Activated CD4-positive, alpha-beta T cell treated with anti-CD3 and anti-CD28 coated beads for 24 hours (primary cell): Measurements from ENCODE around the gene GIPR.
"Not testable (repeated sequence)": the region's sequence is repeated elsewhere in the genome, so short reads cannot be mapped to it uniquely, and the experiment has no call there.

ENCODE experiments used
- DNase-seq, 2 donors: peaks; one replicate each; pipeline ENCODE4 v3.0.0-alpha.2; 2020; ENCODE audit warnings: low read depth in 2 of 2

Gene GIPR, protein sequence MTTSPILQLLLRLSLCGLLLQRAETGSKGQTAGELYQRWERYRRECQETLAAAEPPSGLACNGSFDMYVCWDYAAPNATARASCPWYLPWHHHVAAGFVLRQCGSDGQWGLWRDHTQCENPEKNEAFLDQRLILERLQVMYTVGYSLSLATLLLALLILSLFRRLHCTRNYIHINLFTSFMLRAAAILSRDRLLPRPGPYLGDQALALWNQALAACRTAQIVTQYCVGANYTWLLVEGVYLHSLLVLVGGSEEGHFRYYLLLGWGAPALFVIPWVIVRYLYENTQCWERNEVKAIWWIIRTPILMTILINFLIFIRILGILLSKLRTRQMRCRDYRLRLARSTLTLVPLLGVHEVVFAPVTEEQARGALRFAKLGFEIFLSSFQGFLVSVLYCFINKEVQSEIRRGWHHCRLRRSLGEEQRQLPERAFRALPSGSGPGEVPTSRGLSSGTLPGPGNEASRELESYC

DNA sequence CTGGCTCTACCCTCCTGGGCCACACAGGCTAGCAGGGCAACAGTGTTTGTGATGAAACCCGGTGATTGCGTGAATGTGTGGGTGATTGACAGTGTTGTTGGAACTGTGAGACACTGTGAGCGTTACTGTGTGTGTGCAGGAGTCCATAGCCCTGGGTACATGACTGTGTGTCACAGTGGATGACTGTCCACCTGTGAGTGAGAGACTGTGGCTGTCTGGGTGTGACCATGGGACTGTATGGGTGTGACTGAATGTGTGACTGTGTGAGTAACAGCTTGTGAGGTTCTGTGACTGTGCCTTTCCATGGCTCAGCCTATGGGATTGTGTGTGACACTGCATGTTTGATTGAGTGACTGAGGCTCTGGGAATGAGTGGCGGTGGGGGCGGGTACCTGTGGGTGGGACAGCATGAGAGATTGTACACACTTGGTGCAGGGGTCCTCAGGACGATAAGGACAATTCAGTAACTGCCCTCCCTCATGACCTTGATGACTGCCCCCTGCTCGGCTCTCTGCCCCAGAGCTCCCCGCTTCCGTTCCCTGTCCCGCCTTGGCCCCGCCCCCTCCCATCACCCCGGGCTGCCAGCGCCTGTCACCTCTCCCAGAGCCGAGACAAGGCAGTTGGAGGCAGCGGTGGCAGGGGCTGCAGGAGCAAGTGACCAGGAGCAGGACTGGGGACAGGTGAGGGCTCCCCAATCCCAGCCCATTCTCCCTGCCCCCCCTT, at the start of gene GIPR:
TSS of gene GIPR (plus strand) at position 602 of the 722 bp plus-strand sequence. CDS start 1,300 bp downstream, outside the sequence.
- DNase-seq, result peak; percentile 43 to 67

DNA sequence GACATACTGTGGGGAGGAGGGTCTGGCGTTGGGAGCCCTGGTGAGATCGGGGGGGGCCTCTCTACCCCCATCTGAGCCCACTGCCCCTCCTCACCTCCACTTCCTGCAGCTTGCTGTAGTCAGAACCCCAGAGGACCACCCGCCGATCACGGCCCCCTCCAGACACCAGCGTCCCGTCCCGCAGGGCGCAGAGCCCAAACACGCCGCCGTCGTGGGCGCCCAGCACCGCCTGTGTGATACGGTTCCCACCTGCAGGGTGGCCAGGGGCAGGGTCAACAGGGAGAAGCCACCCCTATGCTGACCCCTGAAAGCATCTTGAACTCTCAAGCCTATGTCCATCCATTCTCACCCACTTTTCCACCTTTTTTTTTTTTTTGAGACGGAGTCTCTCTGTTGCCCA, 46.6 kb upstream of the GIPR start:
- DNase-seq, result no peak

DNA sequence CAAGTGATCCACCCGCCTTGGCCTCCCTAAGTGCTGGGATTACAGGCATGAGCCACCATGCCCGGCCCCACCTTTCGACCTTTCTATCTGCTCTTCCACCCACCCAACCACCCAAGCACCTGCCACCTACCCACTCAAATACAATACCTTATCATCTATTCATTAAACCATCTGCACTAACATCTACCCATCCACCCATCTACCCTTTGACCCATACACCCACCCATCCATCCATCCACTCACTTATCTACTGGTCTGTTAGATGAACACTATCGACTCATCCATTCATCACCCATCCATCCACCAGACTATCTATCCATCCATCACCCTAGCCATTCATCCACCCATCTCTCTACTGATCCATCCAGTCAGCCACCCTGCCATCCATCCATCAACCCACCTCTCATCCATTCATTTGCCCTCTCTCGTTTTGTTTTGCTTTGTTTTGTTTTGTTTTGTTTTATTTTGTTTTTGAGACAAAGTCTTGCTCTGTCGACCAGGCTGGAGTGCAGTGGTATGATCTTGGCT, 46.0 kb upstream of the GIPR start:
- DNase-seq, result no peak

DNA sequence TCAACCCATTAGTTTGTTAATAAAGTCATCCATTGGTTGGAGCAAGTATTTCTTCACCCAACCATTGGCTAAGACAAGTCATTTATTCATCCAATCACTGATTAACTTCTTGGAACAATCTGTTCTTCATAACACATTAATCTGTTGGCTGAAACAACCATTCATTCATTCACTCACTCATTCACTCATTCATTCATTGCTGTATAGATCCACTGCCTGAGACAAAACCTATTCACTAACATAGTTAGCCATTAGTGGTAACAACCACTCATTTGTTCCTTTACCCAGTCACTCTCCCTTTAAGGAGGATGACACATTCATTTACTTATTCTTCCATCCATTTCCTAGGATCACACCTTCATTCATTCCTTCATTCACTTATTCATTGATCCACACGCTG, 44.0 kb upstream of the GIPR start:
- no peak for DNase-seq

DNA sequence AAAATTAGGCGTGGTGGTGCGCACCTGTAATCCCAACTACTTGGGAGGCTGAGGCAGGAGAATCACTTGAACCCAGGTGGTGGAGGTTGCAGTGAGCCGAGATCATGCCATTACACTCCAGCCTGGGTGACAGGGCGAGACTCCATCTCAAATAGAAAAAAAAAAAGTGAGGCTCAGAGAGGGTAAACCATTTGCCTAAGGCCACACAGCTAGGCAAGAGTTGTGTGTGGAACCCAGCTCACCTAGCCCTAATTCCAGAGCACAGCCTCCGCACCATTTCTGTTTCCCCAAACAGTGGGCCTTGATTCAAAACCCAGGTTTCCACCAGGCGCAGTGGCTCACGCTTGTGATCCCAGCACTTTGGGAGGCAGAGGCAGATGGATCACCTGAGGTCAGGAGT, 39.8 kb upstream of the GIPR start:
- DNase-seq, result not testable (repeated sequence)

DNA sequence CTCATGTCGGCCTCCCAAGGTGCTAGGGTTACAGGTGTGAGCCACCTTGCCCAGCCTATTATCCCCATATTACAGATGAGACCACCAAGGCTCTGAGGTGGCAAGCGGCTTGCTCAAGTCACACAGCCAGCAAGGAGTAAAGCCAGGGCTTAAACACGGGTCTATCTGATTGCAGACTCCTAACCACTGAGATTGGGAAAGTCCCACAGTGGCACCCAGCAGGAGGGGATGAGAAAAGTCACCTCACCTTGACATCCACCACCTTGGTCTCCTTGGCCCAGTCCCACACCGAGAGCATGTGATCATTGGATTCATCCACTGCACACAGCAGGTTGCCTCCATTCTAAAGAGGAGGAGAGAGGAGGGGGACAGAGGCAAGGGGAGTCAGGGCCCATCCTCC, 38.3 kb upstream of the GIPR start:
- no peak for DNase-seq

DNA sequence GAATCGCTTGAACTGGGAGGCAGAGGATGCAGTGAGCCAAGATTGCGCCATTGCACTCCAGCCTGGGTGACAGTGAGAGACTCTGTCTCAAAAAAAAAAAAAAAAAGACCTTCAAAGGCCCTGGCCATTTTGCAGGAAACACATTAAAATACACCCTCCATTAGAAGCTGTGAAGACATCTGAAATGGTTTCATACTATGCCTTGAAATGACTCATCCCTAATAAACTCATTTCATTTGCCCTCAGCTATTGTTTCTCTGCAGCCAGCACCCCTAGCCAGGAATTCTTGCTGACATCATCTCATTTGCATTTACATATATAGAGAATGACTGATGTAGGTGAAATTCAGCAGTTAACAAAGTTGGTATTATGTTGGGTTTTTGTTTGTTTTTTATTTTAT, 37.6 kb upstream of the GIPR start:
- DNase-seq, result no peak

DNA sequence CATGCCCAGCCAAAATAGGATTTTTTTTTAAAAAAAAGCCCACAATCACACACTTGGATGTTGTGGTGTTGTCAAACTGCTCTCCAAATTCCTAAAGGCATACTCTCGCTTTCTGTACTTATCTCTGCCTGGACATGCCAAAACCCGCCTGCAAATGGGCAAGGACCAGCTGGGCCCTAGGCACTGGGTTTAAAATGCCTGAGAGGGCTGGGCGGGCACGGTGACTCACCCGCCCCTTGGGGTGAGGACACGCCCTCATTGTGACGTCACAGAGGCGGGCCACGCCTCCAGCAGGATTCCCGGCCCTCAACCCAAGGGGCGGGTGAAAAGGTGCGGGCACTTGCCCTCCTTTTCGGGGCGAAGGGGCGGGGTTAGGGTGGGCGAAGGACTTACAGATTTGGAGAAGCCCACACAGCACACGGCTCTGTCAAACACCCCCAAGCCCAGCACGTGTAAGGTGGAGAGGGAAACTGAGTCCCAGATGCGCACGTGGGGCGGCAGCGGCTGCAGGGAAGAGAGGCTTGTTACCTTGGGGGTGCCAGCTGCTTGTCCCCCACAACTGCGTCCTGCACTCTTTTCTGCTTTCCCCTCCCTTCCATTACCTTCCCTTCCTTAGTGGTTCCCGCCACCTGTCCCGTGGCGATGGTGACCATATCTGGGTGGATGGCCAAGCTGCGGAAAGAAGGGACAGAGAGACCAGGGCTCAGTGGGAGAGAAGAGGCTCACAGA, 35.4 kb upstream of the GIPR start:
- DNase-seq, result peak; percentile 44 to 57

DNA sequence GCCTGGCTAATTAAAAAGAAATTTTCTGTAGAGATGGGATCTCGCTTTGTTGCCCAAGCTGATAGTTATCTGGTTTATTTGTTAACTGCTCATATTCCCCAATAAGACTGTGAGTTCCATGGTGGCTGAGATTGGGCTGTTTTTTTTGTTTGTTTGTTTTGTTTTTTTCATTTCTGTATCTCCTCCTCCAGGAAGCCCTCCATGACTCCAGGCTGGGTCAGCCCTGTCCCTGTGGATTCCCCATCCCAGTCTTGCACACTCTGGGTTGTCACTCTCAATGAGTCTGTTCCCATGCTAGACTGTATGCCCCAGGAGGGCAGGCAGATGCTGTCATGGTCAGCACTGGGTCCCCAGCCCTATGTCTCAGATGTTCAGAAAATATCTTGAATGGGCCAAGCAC, 31.7 kb upstream of the GIPR start:
- no peak for DNase-seq

DNA sequence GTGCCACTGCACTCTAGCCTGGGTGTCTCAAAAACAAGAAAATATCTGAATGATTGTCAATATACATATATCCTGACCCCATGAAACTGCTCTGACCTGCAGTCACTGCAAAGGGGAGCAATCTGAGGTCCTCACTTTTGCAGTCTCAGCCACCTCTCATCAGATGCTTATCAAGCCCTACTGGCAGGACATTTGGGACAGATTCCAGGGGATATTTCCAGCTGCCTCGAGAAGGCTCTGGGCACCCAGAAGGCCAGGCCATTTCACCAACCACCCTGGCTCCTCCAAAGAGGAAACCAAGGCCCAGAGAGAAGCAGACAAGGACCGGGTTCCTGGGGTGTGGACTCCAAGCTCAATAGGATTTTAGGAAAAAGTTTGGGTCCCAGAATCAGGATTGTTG, 31.1 kb upstream of the GIPR start:
- no peak for DNase-seq

DNA sequence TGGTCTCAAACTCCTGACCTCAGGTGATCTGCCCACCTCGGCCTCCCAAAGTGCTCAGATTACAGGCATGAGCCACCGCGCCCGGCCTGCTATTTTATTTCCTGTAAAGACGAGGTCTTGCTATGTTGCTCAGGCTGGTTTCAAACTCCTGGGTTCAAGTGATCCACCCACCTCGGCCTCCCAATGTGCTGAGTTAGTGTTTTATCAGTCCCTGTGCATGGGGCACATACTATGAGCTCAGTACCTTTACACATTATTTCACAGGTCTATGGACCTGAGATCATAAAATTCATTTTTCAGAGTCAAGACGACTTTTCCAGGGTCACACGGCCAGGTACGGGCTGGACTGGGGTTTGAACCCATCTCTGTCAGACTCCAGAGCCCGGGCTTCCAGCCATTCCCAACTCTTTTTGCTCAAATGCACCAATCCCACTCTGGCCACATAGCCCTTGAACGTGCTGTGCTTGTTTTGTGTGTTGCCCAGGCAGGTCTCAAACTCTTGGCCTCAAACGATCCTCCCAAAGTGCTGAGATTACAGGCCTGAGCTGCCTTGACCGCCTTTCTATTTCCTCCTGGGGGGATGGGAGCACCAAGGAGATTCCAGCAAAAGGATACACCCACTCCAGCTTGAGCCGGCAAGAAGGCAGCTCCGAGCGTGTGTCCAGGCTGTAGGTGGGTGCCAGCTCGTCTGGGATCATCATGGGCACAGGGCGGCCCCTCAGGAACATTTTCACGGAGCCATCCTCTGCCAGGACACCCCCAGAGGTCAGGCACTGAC, 29.9 kb upstream of the GIPR start:
- no peak for DNase-seq

DNA sequence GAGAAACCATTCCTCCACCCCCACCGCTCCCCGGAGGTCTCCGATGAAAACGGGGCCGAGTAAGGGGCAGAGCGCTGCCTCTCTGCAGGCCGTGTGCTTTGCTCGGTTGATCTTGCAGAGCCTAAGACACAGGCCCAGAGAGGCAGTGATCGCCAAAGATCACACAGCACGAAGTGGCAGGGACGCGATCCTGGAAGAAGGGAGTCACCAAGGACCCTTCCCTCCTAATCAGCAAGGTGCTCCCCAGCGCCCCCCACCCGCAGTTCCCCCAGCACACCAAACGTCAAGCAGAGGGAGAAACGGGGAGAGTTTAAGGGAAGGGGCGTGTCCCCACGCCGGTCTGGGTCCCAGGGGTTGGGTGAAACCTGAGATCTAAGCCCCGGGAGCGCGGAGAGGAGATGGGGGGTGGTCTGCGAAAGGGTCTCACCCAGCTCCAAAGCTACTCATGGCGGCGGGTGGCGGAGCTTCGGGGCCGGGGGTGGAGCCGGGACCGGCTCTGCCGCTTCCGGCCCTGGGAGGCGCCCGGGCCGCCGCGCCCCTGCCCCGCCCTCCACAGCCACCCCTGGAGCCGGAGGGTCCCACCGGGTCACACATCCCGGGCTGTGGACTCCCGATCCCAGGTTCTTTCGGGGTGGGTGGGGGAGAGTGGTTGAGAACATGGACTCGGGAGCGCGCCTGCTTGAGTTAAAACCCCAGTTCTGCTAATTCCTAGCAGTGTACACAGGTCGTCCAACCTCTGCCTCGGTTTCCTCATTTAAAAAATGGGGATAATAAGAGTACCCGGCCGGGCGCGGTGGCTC, 28.9 kb upstream of the GIPR start, which contains the start of gene EML2:
TSS of gene EML2 (minus strand) at position 468 of the 800 bp plus-strand sequence. CDS start at position 447, 21 bp downstream.
- DNase-seq, result peak; percentile 27 to 38

DNA sequence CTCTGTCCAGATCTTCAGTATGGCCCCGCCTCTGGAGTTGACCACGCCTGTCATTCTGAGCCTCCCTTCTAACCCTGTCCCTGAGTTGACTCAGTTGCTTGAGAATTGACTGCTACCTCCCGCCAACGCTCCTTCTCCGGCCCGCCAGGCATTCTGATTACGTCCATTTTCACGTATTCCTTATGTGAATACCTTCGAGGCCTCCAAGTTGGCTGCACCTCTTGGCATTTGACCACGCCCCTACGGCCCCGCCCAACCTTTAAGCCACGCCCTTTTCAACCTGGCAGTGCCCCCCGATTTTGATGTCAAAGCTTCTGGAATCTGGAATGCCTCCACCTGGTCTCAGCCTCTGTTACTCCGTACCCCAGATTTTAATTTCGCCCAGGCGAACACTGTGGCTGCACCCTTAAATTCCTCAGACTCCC, 27.2 kb upstream of the GIPR start:
- DNase-seq, result peak in 1 of 2 donors; percentile 51

DNA sequence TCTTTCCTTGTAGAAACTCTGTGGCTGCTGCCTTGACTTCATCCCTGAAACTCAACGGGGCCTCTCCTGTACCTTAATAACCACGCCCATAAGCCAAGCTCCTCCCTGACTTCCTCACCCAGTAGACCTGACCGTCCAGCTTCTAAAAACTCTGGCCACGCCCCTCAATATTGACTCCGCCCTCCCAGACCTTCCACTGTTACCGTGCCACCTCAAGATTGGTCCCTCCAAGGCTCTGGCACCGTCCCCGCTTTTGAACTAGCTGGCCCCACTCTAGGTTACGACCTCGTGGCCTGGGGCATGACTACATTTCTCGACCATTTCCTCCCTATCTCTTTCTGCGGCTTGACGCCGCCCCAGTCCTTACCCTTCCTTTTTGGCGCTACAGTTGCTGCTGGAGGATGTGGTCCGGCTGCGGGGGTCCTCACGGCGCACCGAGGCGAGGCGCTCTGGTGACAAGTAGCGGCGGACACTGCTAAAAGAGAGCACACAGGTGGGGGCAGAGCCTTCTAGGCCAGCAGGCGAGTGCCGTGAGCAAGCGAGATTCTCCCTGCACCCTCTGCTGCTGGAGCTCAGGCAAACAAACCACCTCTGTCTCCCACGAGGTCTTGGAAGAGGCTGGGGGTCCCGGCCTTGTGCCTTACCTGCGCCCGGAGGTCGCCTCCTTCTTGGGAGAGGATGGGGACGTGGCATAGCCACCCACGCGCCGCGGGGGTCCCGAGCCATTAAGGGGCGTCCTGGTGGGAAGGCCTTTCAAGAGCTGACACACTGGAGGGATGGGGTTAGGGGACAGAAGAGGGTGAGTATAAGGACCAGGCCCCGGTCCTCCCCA, 26.5 kb upstream of the GIPR start:
- DNase-seq, result peak; percentile 72 to 90

DNA sequence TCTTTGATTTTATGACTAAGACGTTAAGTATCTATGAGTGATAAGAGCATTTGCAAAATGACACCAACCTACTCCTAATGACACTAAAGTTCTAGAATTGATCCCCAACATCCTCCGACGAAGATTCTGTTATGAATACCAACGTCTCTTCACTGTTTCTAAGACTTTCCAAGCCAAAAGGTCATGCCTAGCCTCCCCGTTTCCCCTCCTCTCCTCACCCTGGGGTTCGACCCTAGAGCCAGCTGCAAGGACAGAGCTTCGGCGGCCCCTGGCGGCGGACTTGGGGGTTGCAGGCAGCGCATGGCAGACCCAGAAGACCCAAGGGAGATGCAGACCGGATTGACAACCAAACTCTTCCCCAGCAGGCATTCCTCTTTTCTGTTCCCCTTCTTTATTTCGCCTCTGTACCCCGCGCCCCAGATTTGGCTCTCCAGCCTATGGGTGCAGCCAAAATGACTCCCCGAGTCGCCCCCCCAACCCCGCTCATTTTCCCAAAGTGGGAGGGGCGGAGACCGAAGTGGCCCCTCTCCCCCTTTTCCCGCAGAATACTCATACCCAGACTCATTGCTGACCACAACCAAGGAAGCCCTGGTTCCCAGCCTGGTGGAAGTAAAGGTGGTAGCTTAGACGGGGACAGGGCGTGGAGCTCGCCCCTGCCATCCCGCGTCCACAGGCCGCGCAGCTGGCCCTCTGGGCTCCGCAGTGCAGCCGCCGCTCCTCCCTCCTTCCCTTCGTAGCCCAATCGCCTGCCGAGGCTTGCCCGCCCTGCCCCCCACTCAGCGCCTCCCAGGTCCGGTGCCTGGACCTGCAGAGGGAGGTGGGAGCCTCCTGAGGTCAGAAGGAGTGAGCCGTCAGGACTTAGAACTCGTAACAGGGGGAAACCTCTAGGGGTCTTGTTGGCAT, 24.7 kb upstream of the GIPR start:
- DNase-seq, result peak; percentile 95 to 96

DNA sequence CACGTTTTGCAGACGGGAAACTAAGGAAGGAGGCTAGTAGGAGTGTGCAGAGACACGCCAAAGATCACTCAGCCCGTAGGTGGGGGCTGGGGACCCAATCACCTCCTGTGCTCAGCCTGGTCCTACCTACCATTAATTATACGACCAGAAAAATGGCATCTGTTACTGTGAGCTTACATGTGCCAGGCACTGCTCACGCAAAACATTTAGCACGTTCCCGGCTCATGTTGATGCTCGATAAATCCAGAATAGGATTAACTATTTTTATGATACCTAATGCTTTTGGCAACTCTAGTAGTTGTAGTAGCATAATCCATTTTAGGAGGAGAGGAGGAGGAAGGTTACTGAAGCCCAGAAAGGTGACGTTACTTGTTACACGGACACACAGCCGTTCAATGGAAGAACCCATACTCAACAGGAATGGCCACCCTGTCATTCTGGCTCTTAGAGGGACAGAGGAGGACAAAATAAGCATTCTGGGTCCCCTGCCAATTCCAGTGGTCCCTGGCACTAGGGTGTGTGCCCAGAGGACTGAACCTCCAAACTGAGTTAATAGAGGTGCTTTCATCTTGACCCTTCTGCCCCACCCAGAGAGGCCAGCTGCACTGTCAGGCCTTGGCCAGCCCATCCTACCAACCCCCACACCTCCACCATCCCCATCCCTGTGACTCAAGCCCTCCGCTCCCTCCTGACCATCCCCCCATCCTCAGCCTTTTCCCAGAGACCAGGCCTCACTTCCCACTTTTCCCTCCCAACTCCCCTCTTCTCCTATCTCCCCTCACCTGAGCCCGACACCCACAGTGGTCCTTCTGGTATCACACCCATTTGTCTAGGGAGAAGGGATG, 23.9 kb upstream of the GIPR start:
- DNase-seq, result no peak

DNA sequence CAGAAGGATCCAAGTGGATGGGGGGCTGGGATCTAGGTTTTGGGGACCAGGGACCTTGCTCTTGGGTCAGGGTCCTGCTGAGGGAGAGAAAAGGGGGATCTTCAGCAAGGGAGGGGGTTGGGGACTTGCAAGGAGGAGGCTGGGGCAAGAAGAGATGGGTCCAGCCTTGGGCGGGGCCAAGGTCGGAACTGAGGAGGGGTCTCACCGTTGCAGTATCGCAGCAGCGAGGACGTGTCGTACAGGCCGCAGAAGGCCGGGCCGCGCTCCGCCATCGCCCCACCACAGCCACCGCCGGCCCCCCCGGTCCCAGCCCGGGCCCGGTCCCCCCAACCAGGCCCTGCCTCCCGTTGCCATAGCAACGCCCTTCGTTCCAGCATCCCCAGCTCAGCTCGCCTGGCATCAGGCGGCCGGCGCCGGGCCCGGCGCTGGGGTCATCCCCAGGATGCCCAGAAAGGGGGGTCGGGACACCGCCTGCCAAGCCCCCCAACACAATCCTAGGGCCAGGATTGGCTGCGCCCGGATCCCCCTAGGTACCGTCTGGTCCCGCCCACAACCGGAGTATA, 22.9 kb upstream of the GIPR start:
- DNase-seq, result no peak
